Upper lobe of right lung (tissue), 1 donor: ENCODE measurements around the gene UBR2. TPM values are rescaled to one million over a fixed set of nuclear protein-coding genes. Genes with fewer than 3 reads are reported as not detected.

ENCODE experiments used
- ATAC-seq: fragments of 200-7000 bp; cut with Tn5 transposase; one replicate; pipeline ENCODE4 v1.9.1; 2020; ENCODE audit warnings: mild to moderate bottlenecking, moderate library complexity
- DNase-seq: peaks from one replicate; pipeline ENCODE4 v3.0.0-alpha.2; 2020
- H3K27ac ChIP-seq: fragments of 200-600 bp; one replicate; pipeline ENCODE4 v1.8.0; 2022
- H3K27me3 ChIP-seq: fragments of 200-600 bp; one replicate; pipeline ENCODE4 v1.8.0; 2022; ENCODE audit warnings: mild to moderate bottlenecking
- H3K36me3 ChIP-seq: fragments of 200-600 bp; one replicate; pipeline ENCODE4 v1.8.0; 2022
- H3K4me1 ChIP-seq: fragments of 200-600 bp; one replicate; pipeline ENCODE4 v1.8.0; 2022
- H3K4me3 ChIP-seq: fragments of 200-600 bp; one replicate; pipeline ENCODE4 v1.8.0; 2022; ENCODE audit warnings: mild to moderate bottlenecking
- H3K9me3 ChIP-seq: fragments of 200-600 bp; one replicate; pipeline ENCODE4 v1.8.0; 2022
- intact Hi-C: fragments of 100-400 bp; cut with DNase I; formaldehyde crosslinking; loops from one replicate; pipeline ENCODE4 v1.11.0; 2022
- total RNA-seq: library from RNA; stranded (reverse); fragmentation: NEBNext Ultra II Directional; extraction: Animal tissue kit (Norgen Biotek cat#: 25700); gene quantifications from one replicate; pipeline ENCODE4 v1.2.1, GENCODE V29; 2021
- TF ChIP-seq, protein P1 (sequence below): fragments of 200-600 bp; IDR thresholded peaks from one replicate; pipeline ENCODE4 v1.8.0; 2022; ENCODE audit warnings: antibody characterized with exemption
- donor health status: DM: no; HTN: yes; CAD: no; lungs with severe emphysema.

UBR2 gene
- total RNA-seq, 1 donor from 2014 or later = 36.6 TPM

DNA sequence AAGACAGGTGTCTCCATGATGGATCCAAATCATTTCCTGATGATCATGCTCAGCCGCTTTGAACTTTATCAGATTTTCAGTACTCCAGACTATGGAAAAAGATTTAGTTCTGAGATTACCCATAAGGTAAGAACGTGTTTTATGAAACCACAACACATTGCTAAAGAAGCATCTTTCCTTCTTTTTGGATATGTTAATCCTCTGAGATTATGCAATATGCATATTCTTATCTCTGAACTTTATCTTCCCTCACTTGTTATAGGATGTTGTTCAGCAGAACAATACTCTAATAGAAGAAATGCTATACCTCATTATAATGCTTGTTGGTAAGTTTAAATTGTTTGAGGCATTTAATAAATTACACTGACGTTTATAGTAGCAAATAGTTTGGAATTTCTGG, 80.4 kb downstream of the UBR2 start:
- TF ChIP-seq, protein P1, sequence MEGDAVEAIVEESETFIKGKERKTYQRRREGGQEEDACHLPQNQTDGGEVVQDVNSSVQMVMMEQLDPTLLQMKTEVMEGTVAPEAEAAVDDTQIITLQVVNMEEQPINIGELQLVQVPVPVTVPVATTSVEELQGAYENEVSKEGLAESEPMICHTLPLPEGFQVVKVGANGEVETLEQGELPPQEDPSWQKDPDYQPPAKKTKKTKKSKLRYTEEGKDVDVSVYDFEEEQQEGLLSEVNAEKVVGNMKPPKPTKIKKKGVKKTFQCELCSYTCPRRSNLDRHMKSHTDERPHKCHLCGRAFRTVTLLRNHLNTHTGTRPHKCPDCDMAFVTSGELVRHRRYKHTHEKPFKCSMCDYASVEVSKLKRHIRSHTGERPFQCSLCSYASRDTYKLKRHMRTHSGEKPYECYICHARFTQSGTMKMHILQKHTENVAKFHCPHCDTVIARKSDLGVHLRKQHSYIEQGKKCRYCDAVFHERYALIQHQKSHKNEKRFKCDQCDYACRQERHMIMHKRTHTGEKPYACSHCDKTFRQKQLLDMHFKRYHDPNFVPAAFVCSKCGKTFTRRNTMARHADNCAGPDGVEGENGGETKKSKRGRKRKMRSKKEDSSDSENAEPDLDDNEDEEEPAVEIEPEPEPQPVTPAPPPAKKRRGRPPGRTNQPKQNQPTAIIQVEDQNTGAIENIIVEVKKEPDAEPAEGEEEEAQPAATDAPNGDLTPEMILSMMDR = no peak
- Histone ChIP-seq H3K4me1 (no peaks in the 10 kb centered on the region), H3K4me3 (no peak overlapping the region), H3K27me3 (no peaks in the 10 kb centered on the region), H3K27ac (no peak overlapping the region), H3K9me3 (no peaks in the 10 kb centered on the region), H3K36me3 (peaks cover 97% of the 10 kb centered on the region)
- intact Hi-C loops = no loop called here
- no peak for DNase-seq
- no peak for ATAC-seq

DNA sequence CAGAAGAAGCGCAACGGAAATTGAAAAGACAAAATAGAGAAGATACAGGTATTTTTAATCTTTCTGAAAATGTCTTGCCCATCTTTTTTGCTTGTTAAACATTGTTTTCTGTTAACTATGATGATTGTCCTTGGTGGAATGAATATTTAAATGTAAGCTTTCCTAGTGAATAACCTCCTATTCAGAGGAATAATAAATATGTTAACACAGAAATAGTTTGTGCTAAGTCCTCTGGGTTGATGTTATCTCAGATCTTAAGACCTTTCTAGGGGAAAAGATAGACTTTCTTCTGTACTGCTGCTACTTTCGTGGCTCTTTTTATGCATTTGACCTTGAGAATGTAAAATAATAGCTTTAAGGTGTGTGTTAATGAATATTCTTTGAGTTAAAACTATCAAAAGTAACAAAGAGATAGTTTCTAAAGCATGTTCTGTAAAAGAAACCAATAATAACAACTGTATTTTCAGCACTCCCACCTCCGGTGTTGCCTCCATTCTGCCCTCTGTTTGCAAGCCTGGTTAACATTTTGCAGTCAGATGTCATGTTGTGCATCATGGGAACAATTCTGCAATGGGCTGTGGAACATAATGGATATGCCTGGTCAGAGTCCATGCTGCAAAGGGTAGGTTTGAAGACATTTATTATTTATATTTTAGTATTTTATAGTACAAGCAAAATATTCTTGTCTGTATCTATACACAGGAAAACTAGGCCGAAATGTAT, 88.4 kb downstream of the UBR2 start:
- intact Hi-C loops = no loop called here
- no peak for DNase-seq
- no peaks in the 10 kb centered on the region for H3K4me1 ChIP-seq
- peaks cover 100% of the 10 kb centered on the region for H3K36me3 ChIP-seq
- H3K27ac ChIP-seq = no peak overlapping the region
- ATAC-seq = no peak
- TF ChIP-seq, protein P1 = no peak
- H3K27me3 ChIP-seq = no peaks in the 10 kb centered on the region
- no peak overlapping the region for H3K4me3 ChIP-seq
- no peaks in the 10 kb centered on the region for H3K9me3 ChIP-seq

DNA sequence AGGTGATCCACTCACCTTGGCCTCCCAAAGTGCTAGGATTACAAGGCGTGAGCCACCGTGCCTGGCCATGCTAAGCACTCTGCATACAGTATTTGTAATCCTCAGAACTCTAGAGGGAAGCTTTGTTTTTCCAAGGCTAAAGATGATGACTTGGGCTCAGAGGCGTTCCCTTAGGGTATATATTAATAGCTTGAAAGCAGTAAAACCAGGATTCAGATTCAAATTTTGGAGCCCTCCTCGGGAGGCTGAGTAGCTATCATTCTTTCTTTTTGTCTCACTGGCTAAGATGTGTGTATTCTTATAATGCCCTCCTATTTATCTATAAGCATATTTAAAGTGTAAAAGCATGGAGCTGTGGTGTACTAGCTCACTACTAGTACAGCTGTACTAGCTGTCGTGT, 90.0 kb downstream of the UBR2 start:
- ATAC-seq (no peak), DNase-seq (no peak)
- no peak overlapping the region for H3K27ac ChIP-seq
- H3K9me3 ChIP-seq = no peaks in the 10 kb centered on the region
- H3K36me3 ChIP-seq = peaks cover 100% of the 10 kb centered on the region
- no peak overlapping the region for H3K4me3 ChIP-seq
- no peaks in the 10 kb centered on the region for H3K27me3 ChIP-seq
- no peaks in the 10 kb centered on the region for H3K4me1 ChIP-seq
- intact Hi-C loops = no loop called here
- TF ChIP-seq, protein P1 = no peak

DNA sequence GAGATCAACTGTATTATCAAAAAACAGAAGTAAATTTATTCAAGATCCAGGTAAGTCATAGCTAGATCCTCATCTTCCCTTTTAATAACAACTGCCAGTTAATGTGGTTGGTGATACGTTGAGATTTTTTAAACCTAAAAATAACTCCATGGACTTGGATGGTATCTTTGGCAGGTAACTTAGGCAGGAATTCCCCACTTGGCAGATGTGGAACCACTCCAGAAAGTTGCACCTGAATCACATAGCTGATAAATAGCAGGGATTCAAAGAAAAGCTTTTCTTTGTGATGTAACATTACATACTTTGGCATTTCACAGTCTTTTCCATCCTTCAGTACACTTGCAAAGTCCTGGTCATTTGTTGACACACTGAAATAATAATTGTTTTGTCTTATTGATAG, 96.0 kb downstream of the UBR2 start:
- H3K27ac ChIP-seq = no peak overlapping the region
- no peaks in the 10 kb centered on the region for H3K9me3 ChIP-seq
- ATAC-seq (no peak), DNase-seq (no peak)
- peaks cover 86% of the 10 kb centered on the region for H3K36me3 ChIP-seq
- TF ChIP-seq, protein P1 = no peak
- no peaks in the 10 kb centered on the region for H3K27me3 ChIP-seq
- no peak overlapping the region for H3K4me3 ChIP-seq
- intact Hi-C loops = loop anchor here (10.0 kb wide), 1 partner anchor 215 kb away; the partner anchor contains the start of gene RPL7L1
- H3K4me1 ChIP-seq = peaks cover 3% of the 10 kb centered on the region

DNA sequence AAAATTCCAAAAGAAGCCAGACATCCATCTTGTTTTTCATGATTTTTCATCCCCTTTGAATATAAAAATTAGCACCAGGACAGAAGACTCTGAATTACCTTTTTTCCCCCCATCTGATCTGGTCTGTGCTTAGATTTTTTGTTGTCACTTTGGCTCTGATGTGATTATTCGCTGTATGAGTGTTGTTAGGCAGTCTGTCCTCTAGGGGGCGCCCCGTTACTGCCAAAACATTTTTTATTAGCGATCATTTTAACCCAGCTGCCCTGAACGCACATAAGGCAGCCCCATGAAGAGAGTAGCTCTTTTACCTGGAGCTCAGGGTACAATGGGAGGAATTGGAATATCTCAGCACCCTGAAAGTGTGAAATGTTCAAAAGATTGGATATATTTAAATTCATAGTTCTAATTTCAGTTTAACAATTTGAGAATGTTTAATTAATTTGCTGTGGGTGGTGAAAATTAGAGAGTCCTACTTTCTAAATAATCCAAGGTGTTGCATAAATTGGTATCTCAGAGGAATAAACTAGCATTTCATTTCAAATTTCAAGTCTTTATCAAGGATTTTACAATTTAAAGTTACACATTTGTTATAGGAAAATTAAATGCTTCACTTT, 97.8 kb downstream of the UBR2 start:
- DNase-seq (peak; percentile 77), ATAC-seq (peak; percentile 98)
- H3K4me1 ChIP-seq = peaks cover 3% of the 10 kb centered on the region
- TF ChIP-seq, protein P1 = peak; percentile 88
- H3K9me3 ChIP-seq = no peaks in the 10 kb centered on the region
- intact Hi-C loops = loop anchor here (10.0 kb wide), 1 partner anchor 213 kb away; the partner anchor contains the start of gene RPL7L1
- H3K36me3 ChIP-seq = peaks cover 86% of the 10 kb centered on the region
- H3K4me3 ChIP-seq = no peak overlapping the region
- H3K27ac ChIP-seq = no peak overlapping the region
- H3K27me3 ChIP-seq = no peaks in the 10 kb centered on the region
